Mucosa of stomach (tissue), 1 donor: ENCODE measurements around the gene KDM5A.
"Not testable (repeated sequence)": the region's sequence is repeated elsewhere in the genome, so short reads cannot be mapped to it uniquely, and the experiment has no call there.

Experiments
- H3K27me3 ChIP-seq: one replicate; pipeline ENCODE4 v1.7.0; 2013; ENCODE audit warnings: mild to moderate bottlenecking, low read length; ENCODE audit not compliant: control insufficient read depth, insufficient read depth
- H3K36me3 ChIP-seq: one replicate; pipeline ENCODE4 v1.7.0; 2013; ENCODE audit warnings: low read length; ENCODE audit not compliant: control insufficient read depth, insufficient read depth
- H3K4me1 ChIP-seq: one replicate; pipeline ENCODE4 v1.7.0; 2013; ENCODE audit warnings: mild to moderate bottlenecking, low read length; ENCODE audit not compliant: control insufficient read depth, insufficient read depth
- H3K4me3 ChIP-seq: one replicate; pipeline ENCODE4 v1.7.0; 2013; ENCODE audit warnings: low read length
- H3K9ac ChIP-seq: one replicate; pipeline ENCODE4 v1.7.0; 2013; ENCODE audit warnings: mild to moderate bottlenecking, low read length, moderate library complexity
- H3K9me3 ChIP-seq: one replicate; pipeline ENCODE4 v1.7.0; 2013; ENCODE audit warnings: mild to moderate bottlenecking, low read length, moderate library complexity; ENCODE audit not compliant: control insufficient read depth
- donor health status: Pancreatic carcinoma.

Gene KDM5A

GRCh38 chr12:325906-326305 is 63.2 kb downstream of the KDM5A start:
- no peaks in the 10 kb centered on the region for H3K9me3 ChIP-seq
- H3K27me3 ChIP-seq, result no peaks in the 10 kb centered on the region
- H3K4me3 ChIP-seq, result no peak overlapping the region
- H3K9ac ChIP-seq, result no peak overlapping the region
- no peaks in the 10 kb centered on the region for H3K4me1 ChIP-seq
- H3K36me3 ChIP-seq, result no peaks in the 10 kb centered on the region

GRCh38 chr12:323507-323906 is 65.6 kb downstream of the KDM5A start:
- H3K27me3 ChIP-seq, result no peaks in the 10 kb centered on the region
- H3K4me1 ChIP-seq, result no peaks in the 10 kb centered on the region
- H3K36me3 ChIP-seq, result no peaks in the 10 kb centered on the region

GRCh38 chr12:321606-322326 is 67.4 kb downstream of the KDM5A start:
- no peak overlapping the region for H3K9ac ChIP-seq
- no peaks in the 10 kb centered on the region for H3K9me3 ChIP-seq
- H3K4me1 ChIP-seq, result no peaks in the 10 kb centered on the region
- no peaks in the 10 kb centered on the region for H3K27me3 ChIP-seq
- H3K4me3 ChIP-seq, result no peak overlapping the region
- H3K36me3 ChIP-seq, result peaks cover 11% of the 10 kb centered on the region

More at GRCh38 chr12:323507-323906, 65.6 kb downstream of the KDM5A start:
- no peaks in the 10 kb centered on the region for H3K9me3 ChIP-seq
- H3K9ac ChIP-seq, result no peak overlapping the region
- no peak overlapping the region for H3K4me3 ChIP-seq

GRCh38 chr12:318759-319515 is 70.2 kb downstream of the KDM5A start:
- Histone ChIP-seq H3K9ac (no peak overlapping the region), H3K36me3 (peaks cover 11% of the 10 kb centered on the region)

GRCh38 chr12:308511-308910 is 80.6 kb downstream of the KDM5A start:
- Histone ChIP-seq H3K9ac (no peak overlapping the region), H3K27me3 (no peaks in the 10 kb centered on the region), H3K4me3 (no peak overlapping the region), H3K4me1 (no peaks in the 10 kb centered on the region), H3K36me3 (no peaks in the 10 kb centered on the region), H3K9me3 (no peaks in the 10 kb centered on the region)

More at GRCh38 chr12:318759-319515, 70.2 kb downstream of the KDM5A start:
- Histone ChIP-seq H3K27me3 (no peaks in the 10 kb centered on the region), H3K4me1 (no peaks in the 10 kb centered on the region), H3K9me3 (no peaks in the 10 kb centered on the region), H3K4me3 (no peak overlapping the region)

GRCh38 chr12:307406-307805 is 81.7 kb downstream of the KDM5A start:
- Histone ChIP-seq H3K36me3 (no peaks in the 10 kb centered on the region), H3K9ac (no peak overlapping the region), H3K4me1 (no peaks in the 10 kb centered on the region), H3K4me3 (no peak overlapping the region), H3K27me3 (no peaks in the 10 kb centered on the region), H3K9me3 (no peaks in the 10 kb centered on the region)

- no peak overlapping the region for H3K4me3 ChIP-seq
- no peaks in the 10 kb centered on the region for H3K9me3 ChIP-seq
- H3K4me1 ChIP-seq, result no peaks in the 10 kb centered on the region
- no peaks in the 10 kb centered on the region for H3K27me3 ChIP-seq
- no peaks in the 10 kb centered on the region for H3K36me3 ChIP-seq
- no peak overlapping the region for H3K9ac ChIP-seq
These were observed 84.3 kb downstream of the KDM5A start for GRCh38 chr12:304805-305204.

- not testable (repeated sequence) for H3K9me3 ChIP-seq, H3K4me1 ChIP-seq, H3K9ac ChIP-seq, H3K4me3 ChIP-seq, H3K36me3 ChIP-seq, H3K27me3 ChIP-seq
These were observed 86.4 kb downstream of the KDM5A start for GRCh38 chr12:302766-303165.

- H3K9me3 ChIP-seq, H3K9ac ChIP-seq, H3K4me1 ChIP-seq, H3K36me3 ChIP-seq, H3K27me3 ChIP-seq, H3K4me3 ChIP-seq: not testable (repeated sequence)
These were observed 89.0 kb downstream of the KDM5A start for GRCh38 chr12:300166-300565.

- H3K4me1 ChIP-seq, H3K9me3 ChIP-seq, H3K36me3 ChIP-seq, H3K9ac ChIP-seq, H3K27me3 ChIP-seq, H3K4me3 ChIP-seq: not testable (repeated sequence)
These were observed 89.6 kb downstream of the KDM5A start for GRCh38 chr12:299511-299910.

GRCh38 chr12:298059-298458 is 91.1 kb downstream of the KDM5A start:
- not testable (repeated sequence) for H3K9ac ChIP-seq, H3K4me3 ChIP-seq, H3K4me1 ChIP-seq, H3K36me3 ChIP-seq, H3K27me3 ChIP-seq, H3K9me3 ChIP-seq

GRCh38 chr12:295132-295531 is 94.0 kb downstream of the KDM5A start:
- no peaks in the 10 kb centered on the region for H3K27me3 ChIP-seq
- H3K4me3 ChIP-seq, result no peak overlapping the region
- H3K4me1 ChIP-seq, result no peaks in the 10 kb centered on the region
- H3K36me3 ChIP-seq, result no peaks in the 10 kb centered on the region
- no peak overlapping the region for H3K9ac ChIP-seq
- no peaks in the 10 kb centered on the region for H3K9me3 ChIP-seq
